IMR-90 (cell line): ENCODE data around the gene SLC39A11. TPM values are rescaled to one million over a fixed set of nuclear protein-coding genes. Genes with fewer than 3 reads are reported as not detected.

Source experiments
- ATAC-seq: fragments of 200-7000 bp; cut with Tn5 transposase; 2 replicates; pipeline ENCODE4 v1.9.1; 2020; ENCODE audit warnings: low read depth, mild to moderate bottlenecking, moderate library complexity
- BruUV-seq: library from RNA; stranded (reverse); fragments of 400-500 nt; replicated peaks from 2 replicates; lab custom pipeline; 2021; lab: Mats Ljungman, UMichigan
- CTCF ChIA-PET: fragments of 300-600 bp; formaldehyde crosslinking; extraction: SDS; loops from one replicate; lab custom pipeline; 2021; ENCODE audit warnings: antibody characterized with exemption; lab: Yijun Ruan, JAX
- POLR2A ChIA-PET: fragments of 300-600 bp; sonication (Branson Sonifier 250); formaldehyde crosslinking; loops from one replicate; lab custom pipeline; 2022; ENCODE audit warnings: antibody characterized with exemption; ENCODE audit not compliant: unreplicated experiment; lab: Charles Lee
- DNase-seq: peaks from one replicate; pipeline ENCODE4 v3.0.0; 2013
- H2AFZ ChIP-seq: replicated peaks from 2 replicates; pipeline ENCODE3; 2013; ENCODE audit warnings: low read length, mild to moderate bottlenecking; ENCODE audit not compliant: poor library complexity
- H2AK5ac ChIP-seq: 2 replicates; pipeline ENCODE4 v1.6.1; 2013; ENCODE audit warnings: low read depth, low read length, inconsistent platforms
- H2AK9ac ChIP-seq: replicated peaks from 2 replicates; pipeline ENCODE3; 2013; ENCODE audit warnings: mild to moderate bottlenecking, low read depth, low read length, moderate library complexity; ENCODE audit not compliant: poor library complexity
- H2BK120ac ChIP-seq: 2 replicates; pipeline ENCODE4 v1.6.1; 2013; ENCODE audit warnings: low read depth, low read length, inconsistent platforms
- H2BK15ac ChIP-seq: 3 replicates; pipeline ENCODE4 v1.6.1; 2013; ENCODE audit warnings: low read depth, low read length, inconsistent platforms
- H2BK20ac ChIP-seq: 2 replicates; pipeline ENCODE4 v1.6.1; 2013; ENCODE audit warnings: low read depth, mild to moderate bottlenecking, inconsistent platforms, low read length, moderate library complexity
- H2BK5ac ChIP-seq: 2 replicates; pipeline ENCODE4 v1.6.1; 2013; ENCODE audit warnings: mild to moderate bottlenecking, low read depth, low read length, inconsistent platforms; ENCODE audit not compliant: poor library complexity, severe bottlenecking
- H3K14ac ChIP-seq: replicated peaks from 2 replicates; pipeline ENCODE4 v1.6.1; 2013; ENCODE audit warnings: low read depth, low read length, inconsistent platforms
- H3K18ac ChIP-seq: 2 replicates; pipeline ENCODE4 v1.6.1; 2013; ENCODE audit warnings: low read depth, low read length, control low read depth
- H3K23ac ChIP-seq: 2 replicates; pipeline ENCODE4 v1.6.1; 2013; ENCODE audit warnings: low read depth, low read length, inconsistent platforms
- H3K27ac ChIP-seq: 2 replicates; pipeline ENCODE4 v1.5.1; 2013; ENCODE audit warnings: mild to moderate bottlenecking, control low read depth, low read length; ENCODE audit not compliant: insufficient read depth
- H3K27me3 ChIP-seq: 2 replicates; pipeline ENCODE4 v1.6.1; 2013; ENCODE audit warnings: low read length; ENCODE audit not compliant: control insufficient read depth, insufficient read depth
- H3K36me3 ChIP-seq: 2 replicates; pipeline ENCODE4 v1.6.1; 2013; ENCODE audit warnings: low read length, mixed read lengths; ENCODE audit not compliant: control insufficient read depth, insufficient read depth
- H3K4ac ChIP-seq: 2 replicates; pipeline ENCODE4 v1.6.1; 2013; ENCODE audit warnings: low read depth, low read length, inconsistent platforms
- H3K4me1 ChIP-seq: 2 replicates; pipeline ENCODE4 v1.6.1; 2013; ENCODE audit warnings: low read length, mixed read lengths; ENCODE audit not compliant: control insufficient read depth, insufficient read depth
- H3K4me2 ChIP-seq: 2 replicates; pipeline ENCODE4 v1.6.1; 2013; ENCODE audit warnings: low read depth, mild to moderate bottlenecking, control low read depth, low read length, moderate library complexity
- H3K4me3 ChIP-seq: 2 replicates; pipeline ENCODE4 v1.5.1; 2013; ENCODE audit warnings: low read depth, mild to moderate bottlenecking, control low read depth, low read length, moderate library complexity; ENCODE audit not compliant: insufficient read depth
- H3K56ac ChIP-seq: 2 replicates; pipeline ENCODE4 v1.6.1; 2013; ENCODE audit warnings: low read length, inconsistent platforms; ENCODE audit not compliant: insufficient read depth; ENCODE audit errors: extremely low read depth
- H3K79me1 ChIP-seq, 2 experiments: 2 replicates each; pipeline ENCODE4 v1.6.1; 2013; ENCODE audit warnings: low read length in 2 of 2, inconsistent platforms in 1 of 2, low read depth in 1 of 2
- H3K9ac ChIP-seq: 2 replicates; pipeline ENCODE4 v1.6.1; 2013; ENCODE audit warnings: low read depth, low read length, control low read depth
- H3K9me1 ChIP-seq: 2 replicates; pipeline ENCODE4 v1.6.1; 2013; ENCODE audit warnings: low read length, inconsistent platforms; ENCODE audit not compliant: insufficient read depth
- H3K9me3 ChIP-seq: 2 replicates; pipeline ENCODE4 v1.6.1; 2013; ENCODE audit warnings: low read length; ENCODE audit not compliant: control insufficient read depth, insufficient read depth
- H4K20me1 ChIP-seq: 2 replicates; pipeline ENCODE4 v1.6.1; 2013; ENCODE audit warnings: low read length, inconsistent platforms; ENCODE audit not compliant: insufficient read depth
- H4K5ac ChIP-seq: 2 replicates; pipeline ENCODE4 v1.6.1; 2013; ENCODE audit warnings: mild to moderate bottlenecking, low read depth, low read length, control low read depth
- H4K8ac ChIP-seq, 2 experiments: 2 replicates each; pipeline ENCODE4 v1.6.1; 2013; ENCODE audit warnings: low read depth in 2 of 2, low read length in 2 of 2, control low read depth in 1 of 2, inconsistent platforms in 1 of 2
- H4K91ac ChIP-seq: 2 replicates; pipeline ENCODE4 v1.6.1; 2013; ENCODE audit warnings: low read depth, low read length, inconsistent platforms; ENCODE audit not compliant: insufficient read depth
- BHLHE40 ChIP-seq: fragments of 150-350 bp; IDR thresholded peaks from 2 replicates; pipeline ENCODE4 v1.6.1; 2016; ENCODE audit warnings: mild to moderate bottlenecking, low read depth, low read length
- CHD1 ChIP-seq: IDR thresholded peaks from 2 replicates; pipeline ENCODE4 v1.6.1; 2012; ENCODE audit warnings: low read depth, low read length, improper control_type of control experiment
- NFE2L2 ChIP-seq: fragments of 150-350 bp; IDR thresholded peaks from 2 replicates; pipeline ENCODE4 v1.6.1; 2016; ENCODE audit warnings: low read depth, mild to moderate bottlenecking, low read length
- RAD21 ChIP-seq: IDR thresholded peaks from 2 replicates; pipeline ENCODE4 v1.6.1; 2012; ENCODE audit warnings: low read length, improper control_type of control experiment
- RFX5 ChIP-seq: IDR thresholded peaks from 2 replicates; pipeline ENCODE4 v1.8.0; 2012; ENCODE audit warnings: low read depth, mild to moderate bottlenecking, low read length, moderate library complexity
- WGBS, 2 experiments: methylation state at CpG; one replicate each; pipeline versions ENCODE4 v1.1.5 to v1.1.7; 2013; ENCODE audit warnings: missing lambda C conversion rate in 2 of 2; ENCODE audit not compliant: insufficient read length in 1 of 2; ENCODE audit errors: extremely low coverage in 2 of 2; 5-methylcytosine and 5-hydroxymethylcytosine counted together
- dilution Hi-C: fragments of 300-500 bp; cut with HindIII; formaldehyde crosslinking; loops from one replicate; pipeline ENCODE4 v1.14.3; 2018; ENCODE audit warnings: low sequenced_read_pairs; ENCODE audit not compliant: unreplicated experiment
- in situ Hi-C: fragments of 300-500 bp; cut with MboI; formaldehyde crosslinking; loops from 3 replicates; pipeline ENCODE4 v1.14.3; 2019; ENCODE audit warnings: low sequenced_read_pairs, inconsistent platforms, mixed read lengths
- intact Hi-C: fragments of 100-400 bp; cut with micrococcal nuclease; formaldehyde crosslinking; loops from 2 replicates; pipeline ENCODE4 v1.10.0; 2022
- polyA plus RNA-seq, 3 experiments: library from polyadenylated mRNA; depleted of rRNA; stranded (reverse); fragments of >200 nt; gene quantifications; 2 replicates each; pipeline ENCODE4 v1.2.3, GENCODE V29; 2012; ENCODE audit warnings: low replicate concordance in 1 of 3
- total RNA-seq: library from RNA; depleted of rRNA; stranded (reverse); fragments of >200 nt; gene quantifications from 2 replicates; pipeline ENCODE4 v1.2.3, GENCODE V29; 2012
- TF ChIP-seq, protein P1 (sequence below): conservative IDR thresholded peaks from 2 replicates; pipeline ENCODE4 v1.5.1; 2012; ENCODE audit warnings: mild to moderate bottlenecking, low read depth, low read length, improper control_type of control experiment

Gene SLC39A11
- total and polyA plus RNA-seq, 2 of the 4 experiments (the other 2 are of a cell fraction): 8.8 to 14.3 TPM

DNA sequence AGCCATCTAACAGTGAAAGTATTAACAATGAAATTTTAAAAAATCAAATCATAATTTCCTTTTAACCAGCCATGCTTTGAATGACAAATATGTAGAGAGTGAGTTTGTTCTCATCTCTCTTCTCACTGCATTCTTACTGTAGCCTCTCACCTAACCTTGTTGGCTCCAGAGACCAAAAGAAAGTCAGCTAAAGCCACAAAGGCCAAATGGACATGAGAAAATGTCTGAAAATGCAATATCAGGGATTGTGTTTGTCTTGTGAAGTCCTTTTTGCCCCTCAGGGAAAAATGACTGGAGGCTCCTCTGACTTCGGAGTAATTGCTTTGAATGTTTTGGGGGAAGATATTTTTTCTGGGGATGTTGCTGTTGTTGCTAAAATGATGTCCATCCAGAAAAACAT is 166.3 kb downstream of the SLC39A11 start:
- DNase-seq (peak; percentile 41), ATAC-seq (no peak)
- H4K20me1 ChIP-seq: peaks cover 4% of the 10 kb centered on the region; the same call in 1 of the 2 replicates
- no peak overlapping the region for H2BK5ac ChIP-seq
- intact Hi-C loops: no loop called here
- no peak overlapping the region for H2AK5ac ChIP-seq
- no peak overlapping the region for H3K14ac ChIP-seq
- no peaks in the 10 kb centered on the region for H3K79me1 ChIP-seq
- TF ChIP-seq NFE2L2 (no peak), RAD21 (no peak), CHD1 (no peak), BHLHE40 (no peak), RFX5 (no peak)
- TF ChIP-seq, protein P1, sequence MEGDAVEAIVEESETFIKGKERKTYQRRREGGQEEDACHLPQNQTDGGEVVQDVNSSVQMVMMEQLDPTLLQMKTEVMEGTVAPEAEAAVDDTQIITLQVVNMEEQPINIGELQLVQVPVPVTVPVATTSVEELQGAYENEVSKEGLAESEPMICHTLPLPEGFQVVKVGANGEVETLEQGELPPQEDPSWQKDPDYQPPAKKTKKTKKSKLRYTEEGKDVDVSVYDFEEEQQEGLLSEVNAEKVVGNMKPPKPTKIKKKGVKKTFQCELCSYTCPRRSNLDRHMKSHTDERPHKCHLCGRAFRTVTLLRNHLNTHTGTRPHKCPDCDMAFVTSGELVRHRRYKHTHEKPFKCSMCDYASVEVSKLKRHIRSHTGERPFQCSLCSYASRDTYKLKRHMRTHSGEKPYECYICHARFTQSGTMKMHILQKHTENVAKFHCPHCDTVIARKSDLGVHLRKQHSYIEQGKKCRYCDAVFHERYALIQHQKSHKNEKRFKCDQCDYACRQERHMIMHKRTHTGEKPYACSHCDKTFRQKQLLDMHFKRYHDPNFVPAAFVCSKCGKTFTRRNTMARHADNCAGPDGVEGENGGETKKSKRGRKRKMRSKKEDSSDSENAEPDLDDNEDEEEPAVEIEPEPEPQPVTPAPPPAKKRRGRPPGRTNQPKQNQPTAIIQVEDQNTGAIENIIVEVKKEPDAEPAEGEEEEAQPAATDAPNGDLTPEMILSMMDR: no peak
- CTCF ChIA-PET: no interaction called here
- H2BK120ac ChIP-seq: no peak overlapping the region
- H3K9me1 ChIP-seq: 0 out of 2 replicates have a peak, but pooled peaks cover 6% of the 10 kb centered on the region
- no peak overlapping the region for H3K27ac ChIP-seq
- H3K9me3 ChIP-seq: no peaks in the 10 kb centered on the region
- no peak overlapping the region for H3K56ac ChIP-seq
- H3K4me1 ChIP-seq: no peaks in the 10 kb centered on the region; the same call in 1 of the 2 replicates
- in situ Hi-C loops: no loop called here
- H3K18ac ChIP-seq: no peak overlapping the region
- no peaks in the 10 kb centered on the region for H3K27me3 ChIP-seq
- H2BK20ac ChIP-seq: no peak overlapping the region
- no peak overlapping the region for H4K91ac ChIP-seq
- no peak overlapping the region for H3K4ac ChIP-seq
- no peak overlapping the region for H3K4me3 ChIP-seq
- no TSS peak for BruUV-seq
- no CpG with 5 or more reads among the region's 1 CpG for WGBS, 2 experiments
- no peak overlapping the region for H2AFZ ChIP-seq
- dilution Hi-C loops: no loop called here
- no peak overlapping the region for H3K9ac ChIP-seq
- no peak overlapping the region for H3K4me2 ChIP-seq
- H2BK15ac ChIP-seq: no peak overlapping the region
- no peak overlapping the region for H4K8ac ChIP-seq
- no peak overlapping the region for H3K23ac ChIP-seq
- no peak overlapping the region for H2AK9ac ChIP-seq
- H3K36me3 ChIP-seq: no peaks in the 10 kb centered on the region; the same call in 1 of the 2 replicates
- no peak overlapping the region for H4K5ac ChIP-seq
- POLR2A ChIA-PET: no interaction called here
